K562 (cell line): ENCODE data around the gene B3GALT4. TPM values are rescaled to one million over a fixed set of nuclear protein-coding genes. Genes with fewer than 3 reads are reported as not detected.

Experiments used
- ADNP ChIP-seq: fragments of 200-800 bp; sonication (Bioruptor generic); IDR thresholded peaks from 2 replicates; pipeline ENCODE4 v1.6.1; 2016; ENCODE audit warnings: missing genetic modification characterization, missing compliant biosample characterization
- HLTF ChIP-seq: fragments of 450-650 bp; IDR thresholded peaks from 2 replicates; pipeline ENCODE4 v1.6.1; 2016
- MCM7 ChIP-seq, 2 experiments: fragments of 450-650 bp; IDR thresholded peaks; 2 replicates each; pipeline ENCODE4 v1.6.1; 2016 to 2018
- MECOM ChIP-seq: fragments of 250-450 bp; sonication (Bioruptor Pico); IDR thresholded peaks from 2 replicates; pipeline ENCODE4 v1.8.0; 2022; ENCODE audit warnings: inconsistent platforms
- PHB2 ChIP-seq: fragments of 450-650 bp; IDR thresholded peaks from 2 replicates; pipeline ENCODE4 v1.6.1; 2017; ENCODE audit warnings: low read depth
- TAF7 ChIP-seq: fragments of 450-650 bp; IDR thresholded peaks from 2 replicates; pipeline ENCODE4 v1.6.1; 2016; ENCODE audit warnings: missing genetic modification characterization, missing compliant biosample characterization
- TOE1 ChIP-seq, 2 experiments: fragments of 450-650 bp in 1 of 2; sonication (generic) in 1 of 2; formaldehyde crosslinking in 1 of 2; IDR thresholded peaks; 2 replicates each; pipeline versions ENCODE4 v1.7.1 to v1.8.0; 2016 to 2022; ENCODE audit warnings: borderline replicate concordance in 2 of 2, mild to moderate bottlenecking in 2 of 2, antibody characterized with exemption in 1 of 2, inconsistent platforms in 1 of 2, low read depth in 1 of 2, missing genetic modification reagents in 1 of 2, moderate library complexity in 1 of 2
- WHSC1 ChIP-seq: IDR thresholded peaks from one replicate; pipeline ENCODE4 v1.6.1; 2012; ENCODE audit warnings: low read length, control low read depth, inconsistent platforms
- ZC3H8 ChIP-seq: fragments of 450-650 bp; IDR thresholded peaks from 2 replicates; pipeline ENCODE4 v1.6.1; 2017
- ZFP1 ChIP-seq: fragments of 450-650 bp; formaldehyde crosslinking; IDR thresholded peaks from 2 replicates; pipeline ENCODE4 v1.4.0; 2020; ENCODE audit warnings: mild to moderate bottlenecking, mixed read lengths
- ZFP36 ChIP-seq: fragments of 150-350 bp; IDR thresholded peaks from 2 replicates; pipeline ENCODE4 v1.6.1; 2018; ENCODE audit warnings: low read length, low read depth; ENCODE audit not compliant: partially characterized antibody
- ZKSCAN8 ChIP-seq: fragments of 200-800 bp; sonication (Bioruptor generic); IDR thresholded peaks from 2 replicates; pipeline ENCODE4 v1.6.1; 2016; ENCODE audit warnings: missing genetic modification characterization, missing compliant biosample characterization
- ZMIZ1 ChIP-seq, 2 experiments: fragments of 150-350 bp in 1 of 2; IDR thresholded peaks; 2 replicates each; pipeline ENCODE4 v1.6.1; 2012 to 2016; ENCODE audit warnings: low read depth in 2 of 2, low read length in 2 of 2, mild to moderate bottlenecking in 1 of 2, moderate library complexity in 1 of 2
- ZNF143 ChIP-seq: sonication (generic); formaldehyde crosslinking; IDR thresholded peaks from 2 replicates; pipeline ENCODE4 v1.9.0; 2022; ENCODE audit warnings: mild to moderate bottlenecking, missing genetic modification reagents
- ZNF354B ChIP-seq: fragments of 250-450 bp; sonication (Bioruptor Pico); IDR thresholded peaks from 2 replicates; pipeline ENCODE4 v1.4.0; 2020
- ZNF609 ChIP-seq: sonication (generic); formaldehyde crosslinking; IDR thresholded peaks from 2 replicates; pipeline ENCODE4 v1.8.1; 2023; ENCODE audit warnings: missing genetic modification reagents, mild to moderate bottlenecking, borderline replicate concordance
- ZNF707 ChIP-seq: fragments of 250-450 bp; sonication (Bioruptor Pico); conservative IDR thresholded peaks from 2 replicates; pipeline ENCODE4 v1.8.0; 2022; ENCODE audit warnings: inconsistent platforms, mild to moderate bottlenecking, moderate library complexity
- ZNF766 ChIP-seq: fragments of 200-800 bp; sonication (Bioruptor generic); conservative IDR thresholded peaks from 2 replicates; pipeline ENCODE4 v1.6.1; 2016; ENCODE audit warnings: missing genetic modification characterization, missing compliant biosample characterization
- polyA plus RNA-seq, 8 experiments: library from polyadenylated mRNA; depleted of rRNA in 4 of 8; stranded (reverse) in 5 of 8; unstranded in 3 of 8; fragments of >200 nt; fragmentation: Nextera tagmentation in 2 of 8; fragmentation: Illumina TruSeq in 1 of 8; extraction: Ambion mirVana in 2 of 8; extraction: Trizol in 1 of 8; gene quantifications; 2 replicates each; pipeline versions ENCODE4 v1.2.1 to v1.2.3, GENCODE V29; 2011 to 2014; ENCODE audit warnings: inconsistent platforms in 1 of 8, missing spikeins in 1 of 8
- total RNA-seq, 7 experiments: library from RNA; depleted of rRNA in 6 of 7; stranded (reverse); fragments of >200 nt in 6 of 7; fragmentation: Illumina TruSeq in 2 of 7; extraction: Trizol in 2 of 7; gene quantifications; 2 replicates each; pipeline versions ENCODE4 v1.2.1 to v1.2.3, GENCODE V29; 2011 to 2021; ENCODE audit warnings: low replicate concordance in 1 of 7
- TF ChIP-seq, protein P1 (sequence below), 2 experiments: IDR thresholded peaks; 2 replicates each; pipeline ENCODE4 v1.6.1; 2011; ENCODE audit warnings: borderline replicate concordance in 1 of 2, control low read depth in 1 of 2, low read depth in 1 of 2, low read length in 1 of 2, mild to moderate bottlenecking in 1 of 2, mixed read lengths in 1 of 2, moderate library complexity in 1 of 2; ENCODE audit not compliant: insufficient read depth in 1 of 2, insufficient read length in 1 of 2, poor library complexity in 1 of 2, severe bottlenecking in 1 of 2; ENCODE audit errors: extremely low read depth in 1 of 2

Gene B3GALT4
- total and polyA plus RNA-seq, 9 of the 15 experiments (the other 6 are each of a cell fraction or from before 2014, with no cell fraction given) = 0.11 to 1.3 (median 0.53) TPM; not detected in 1

GRCh38 chr6:33299237-33299944 lies 22.5 kb downstream of the B3GALT4 start (continued):
- no peak for TF ChIP-seq ZKSCAN8 (CRISPR knock-in tag)
- TF ChIP-seq MCM7 (IDR thresholded peaks at IDR 0.05) = no peak
- TF ChIP-seq ZNF707 (CRISPR knock-in tag) = no peak
- TF ChIP-seq HLTF = peak; percentile 63; the same call in 1 of the 2 replicates
- TF ChIP-seq ZFP36 = no peak
- 0 out of 2 replicates have a peak, but pooled peaks have one; percentile 11 for TF ChIP-seq ZC3H8
- TF ChIP-seq MECOM (CRISPR knock-in tag) = peak; percentile 93
- TF ChIP-seq ZNF609 = no peak
- no peak for TF ChIP-seq ZNF766 (CRISPR knock-in tag)
- TF ChIP-seq ADNP (tag) = no peak
- TF ChIP-seq TOE1 (IDR thresholded peaks at IDR 0.05; ENCODE audit: borderline replicate concordance) = peak; percentile 95
- TF ChIP-seq TOE1 (CRISPR knock-in tag; IDR thresholded peaks at IDR 0.05; ENCODE audit: borderline replicate concordance, low read depth) = no peak
- no peak for TF ChIP-seq ZNF354B
- TF ChIP-seq ZNF143 (CRISPR knock-in tag) = no peak; the same call in 1 of the 2 replicates
- TF ChIP-seq ZFP1 (CRISPR knock-in tag) = no peak; the same call in none of the 2 replicates
- peak; percentile 36; the same call in 1 of the 2 replicates for TF ChIP-seq TAF7 (tag)
- TF ChIP-seq PHB2 = no peak
- TF ChIP-seq WHSC1 = no peak
- no peak; a peak in 1 of 4 replicates for TF ChIP-seq ZMIZ1 (IDR thresholded peaks at IDR 0.05; ENCODE audit: low read depth in 2 of 2, low read length in 2 of 2)
- TF ChIP-seq, protein P1, sequence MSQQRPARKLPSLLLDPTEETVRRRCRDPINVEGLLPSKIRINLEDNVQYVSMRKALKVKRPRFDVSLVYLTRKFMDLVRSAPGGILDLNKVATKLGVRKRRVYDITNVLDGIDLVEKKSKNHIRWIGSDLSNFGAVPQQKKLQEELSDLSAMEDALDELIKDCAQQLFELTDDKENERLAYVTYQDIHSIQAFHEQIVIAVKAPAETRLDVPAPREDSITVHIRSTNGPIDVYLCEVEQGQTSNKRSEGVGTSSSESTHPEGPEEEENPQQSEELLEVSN (IDR thresholded peaks at IDR 0.05; ENCODE audit: borderline replicate concordance in 1 of 2, extremely low read depth in 1 of 2, insufficient read depth in 1 of 2, insufficient read length in 1 of 2, low read depth in 1 of 2, low read length in 1 of 2, poor library complexity in 1 of 2, severe bottlenecking in 1 of 2) = peak; percentile 43 to 87
